HepG2 (cell line): ENCODE results near the gene FBXW4. TPM values are rescaled to one million over a fixed set of nuclear protein-coding genes. Genes with fewer than 3 reads are reported as not detected.

Source experiments
- ATAC-seq: fragments of 200-7000 bp; cut with Tn5 transposase; 3 replicates; pipeline ENCODE4 v1.9.1; 2020; ENCODE audit warnings: mild to moderate bottlenecking, moderate library complexity
- BruUV-seq: library from RNA; stranded (reverse); fragments of 400-500 nt; replicated peaks from 2 replicates; lab custom pipeline; 2021; lab: Mats Ljungman, UMichigan
- CTCF ChIA-PET: fragments of 300-600 bp; formaldehyde crosslinking; extraction: SDS; loops from one replicate; lab custom pipeline; 2021; ENCODE audit warnings: low total read pairs, inconsistent platforms, low intra/inter-chr PET ratio; lab: Yijun Ruan, JAX
- POLR2A ChIA-PET: fragments of 350-600 bp; sonication (Branson Sonifier 250); formaldehyde crosslinking; loops from one replicate; lab custom pipeline; 2020; ENCODE audit warnings: antibody characterized with exemption, inconsistent platforms; lab: Yijun Ruan, JAX
- DNase-seq: peaks from one replicate; pipeline ENCODE4 v3.0.0-alpha.2; 2015; ENCODE audit warnings: low spot score
- FAIRE-seq: peaks from 3 replicates; lab custom pipeline; 2011; peaks lifted over from hg19 to GRCh38; lab: Jason Lieb, UNC
- H2AFZ ChIP-seq: one replicate; pipeline ENCODE4 v1.6.1; 2011; ENCODE audit warnings: low read length, inconsistent platforms
- H3K27ac ChIP-seq: fragments of 300-600 bp; 3 replicates; pipeline ENCODE4 v1.8.0; 2011; ENCODE audit warnings: mixed run types, mild to moderate bottlenecking, mixed read lengths, low read length, inconsistent platforms; ENCODE audit not compliant: insufficient read depth; ENCODE audit errors: extremely low read length
- H3K27me3 ChIP-seq, 2 experiments: fragments of 200-600 bp in 1 of 2; 2 replicates in 1 of 2; 3 replicates in 1 of 2; pipeline versions ENCODE4 v1.6.0 to v1.8.0; 2011; ENCODE audit warnings: low read length in 2 of 2, mild to moderate bottlenecking in 2 of 2, moderate library complexity in 2 of 2, inconsistent platforms in 1 of 2; ENCODE audit not compliant: insufficient read depth in 2 of 2, control insufficient read depth in 1 of 2
- H3K36me3 ChIP-seq, 2 experiments: fragments of 200-600 bp in 1 of 2; replicated peaks in 1 of 2; 2 replicates in 1 of 2; 3 replicates in 1 of 2; pipeline versions ENCODE4 v1.5.1 to v1.8.0; 2011; ENCODE audit warnings: low read length in 2 of 2, inconsistent platforms in 1 of 2; ENCODE audit not compliant: insufficient read depth in 2 of 2, control insufficient read depth in 1 of 2
- H3K4me1 ChIP-seq: 2 replicates; pipeline ENCODE4 v1.5.1; 2012; ENCODE audit warnings: low read length, inconsistent platforms; ENCODE audit not compliant: insufficient read depth
- H3K4me2 ChIP-seq: 2 replicates; pipeline ENCODE4 v1.6.0; 2011; ENCODE audit warnings: low read depth, low read length, inconsistent platforms
- H3K4me3 ChIP-seq, 3 experiments: fragments of 200-600 bp in 1 of 3; sonication (generic), shearing (Covaris generic) in 1 of 3; replicated peaks in 1 of 3; 2 replicates each; pipeline ENCODE4 v1.5.1; 2011 to 2016; ENCODE audit warnings: low read length in 3 of 3, inconsistent platforms in 2 of 3, low read depth in 2 of 3, mild to moderate bottlenecking in 2 of 3, control low read depth in 1 of 3, mixed read lengths in 1 of 3; ENCODE audit not compliant: insufficient read depth in 1 of 3
- H3K79me2 ChIP-seq: one replicate; pipeline ENCODE4 v1.6.1; 2011; ENCODE audit warnings: low read length, inconsistent platforms; ENCODE audit not compliant: insufficient read depth
- H3K9ac ChIP-seq: 2 replicates; pipeline ENCODE4 v1.6.0; 2011; ENCODE audit warnings: mild to moderate bottlenecking, low read depth, low read length, inconsistent platforms; ENCODE audit not compliant: insufficient read depth
- H3K9me3 ChIP-seq: 2 replicates; pipeline ENCODE4 v1.5.1; 2012; ENCODE audit warnings: mild to moderate bottlenecking, low read length
- H4K20me1 ChIP-seq: 2 replicates; pipeline ENCODE4 v1.6.0; 2011; ENCODE audit warnings: inconsistent platforms, mild to moderate bottlenecking, low read length, moderate library complexity; ENCODE audit not compliant: insufficient read depth
- DDIT3 ChIP-seq: sonication (generic); formaldehyde crosslinking; IDR thresholded peaks from 2 replicates; pipeline ENCODE4 v1.4.0; 2020; ENCODE audit warnings: mild to moderate bottlenecking, missing genetic modification reagents
- DNMT1 ChIP-seq: sonication (generic); formaldehyde crosslinking; IDR thresholded peaks from 2 replicates; pipeline ENCODE4 v1.5.1; 2020; ENCODE audit warnings: mild to moderate bottlenecking, missing genetic modification reagents
- DNMT3B ChIP-seq: conservative IDR thresholded peaks from 2 replicates; pipeline ENCODE4 v1.6.1; 2016; ENCODE audit warnings: missing biosample characterization, control low read depth
- GZF1 ChIP-seq: sonication (generic); formaldehyde crosslinking; IDR thresholded peaks from 2 replicates; pipeline ENCODE4 v1.5.1; 2020; ENCODE audit warnings: mild to moderate bottlenecking, missing genetic modification reagents
- HNRNPUL1 ChIP-seq: fragments of 200-400 bp; formaldehyde crosslinking; IDR thresholded peaks from 2 replicates; pipeline ENCODE4 v1.6.1; 2017; ENCODE audit warnings: low read depth, mild to moderate bottlenecking, low read length, moderate library complexity
- NCOA1 ChIP-seq: sonication (generic); formaldehyde crosslinking; IDR thresholded peaks from 2 replicates; pipeline ENCODE4 v1.9.0; 2021; ENCODE audit warnings: missing genetic modification reagents
- NCOA5 ChIP-seq: sonication (generic); formaldehyde crosslinking; IDR thresholded peaks from 2 replicates; pipeline ENCODE4 v1.4.0; 2020; ENCODE audit warnings: missing genetic modification reagents
- PHF5A ChIP-seq: IDR thresholded peaks from one replicate; pipeline ENCODE4 v1.6.1; 2018; ENCODE audit warnings: low read depth, missing genetic modification reagents; ENCODE audit not compliant: unreplicated experiment
- SAP130 ChIP-seq: IDR thresholded peaks from 2 replicates; pipeline ENCODE4 v1.6.1; 2016; ENCODE audit warnings: low read depth
- SMARCC2 ChIP-seq: fragments of 450-650 bp; IDR thresholded peaks from 2 replicates; pipeline ENCODE4 v1.6.1; 2017; ENCODE audit warnings: antibody characterized with exemption, mild to moderate bottlenecking
- ZBTB20 ChIP-seq: sonication (generic); formaldehyde crosslinking; IDR thresholded peaks from 2 replicates; pipeline ENCODE4 v1.8.1; 2023; ENCODE audit warnings: missing genetic modification reagents, low read depth, mild to moderate bottlenecking, borderline replicate concordance
- ZHX1 ChIP-seq: sonication (generic); formaldehyde crosslinking; IDR thresholded peaks from 2 replicates; pipeline ENCODE4 v1.8.1; 2022; ENCODE audit warnings: low read depth, mild to moderate bottlenecking, missing genetic modification reagents
- ZNF160 ChIP-seq: sonication (generic); formaldehyde crosslinking; IDR thresholded peaks from 2 replicates; pipeline ENCODE4 v1.8.0; 2022; ENCODE audit warnings: mild to moderate bottlenecking, inconsistent platforms, missing genetic modification reagents
- ZNF232 ChIP-seq: sonication (generic); formaldehyde crosslinking; IDR thresholded peaks from 2 replicates; pipeline ENCODE4 v1.4.0; 2020; ENCODE audit warnings: missing genetic modification reagents, borderline replicate concordance
- ZNF383 ChIP-seq: sonication (generic); formaldehyde crosslinking; IDR thresholded peaks from 2 replicates; pipeline ENCODE4 v1.4.0; 2020; ENCODE audit warnings: missing genetic modification reagents, mild to moderate bottlenecking, borderline replicate concordance
- WGBS: methylation state at CpG from one replicate; pipeline ENCODE4 v1.1.6; 2017; ENCODE audit warnings: low lambda C conversion rate; 5-methylcytosine and 5-hydroxymethylcytosine counted together
- in situ Hi-C: cut with HindIII; loops from 2 replicates; pipeline ENCODE4 v1.10.0; 2017; ENCODE audit warnings: low pct_unique_long_range_greater_than_20kb; ENCODE audit not compliant: extremely low pct_ligation_motif_present
- intact Hi-C: fragments of 100-400 bp; cut with micrococcal nuclease; formaldehyde crosslinking; loops from one replicate; pipeline ENCODE4 v1.10.0; 2022; ENCODE audit not compliant: unreplicated experiment
- polyA plus RNA-seq, 8 experiments: library from polyadenylated mRNA; depleted of rRNA in 3 of 8; stranded (reverse) in 7 of 8; unstranded in 1 of 8; fragments of >200 nt; fragmentation: Illumina TruSeq in 4 of 8; extraction: Trizol in 4 of 8; gene quantifications; 2 replicates each; pipeline versions ENCODE4 v1.2.1 to v1.2.3, GENCODE V29; 2011 to 2016; ENCODE audit warnings: low read depth in 4 of 8, missing spikeins in 1 of 8, mixed read lengths in 1 of 8; ENCODE audit not compliant: insufficient read depth in 1 of 8
- total RNA-seq, 5 experiments: library from RNA; depleted of rRNA; stranded (reverse); fragments of >200 nt; fragmentation: Illumina TruSeq; extraction: Trizol; gene quantifications; 2 replicates each; pipeline ENCODE4 v1.2.3, GENCODE V29; 2016; ENCODE audit warnings: low read depth in 1 of 5
- TF ChIP-seq, protein P1 (sequence below): sonication (generic); formaldehyde crosslinking; IDR thresholded peaks from 2 replicates; pipeline ENCODE4 v1.4.0; 2020; ENCODE audit warnings: missing genetic modification reagents
- TF ChIP-seq, protein P2 (sequence below): sonication (generic); formaldehyde crosslinking; IDR thresholded peaks from 2 replicates; pipeline ENCODE4 v1.4.0; 2020; ENCODE audit warnings: mild to moderate bottlenecking, missing genetic modification reagents
- TF ChIP-seq, protein P3 (sequence below): sonication (generic); formaldehyde crosslinking; IDR thresholded peaks from 2 replicates; pipeline ENCODE4 v1.4.0; 2020; ENCODE audit warnings: missing genetic modification reagents, borderline replicate concordance

The FBXW4 gene
- total and polyA plus RNA-seq, 2 of the 13 experiments (the other 11 are each of a cell fraction or from before 2014, with no cell fraction given): 23.5 to 33.7 TPM

GRCh38 chr10:101623528-101623927, 71.4 kb downstream of the FBXW4 start (continued):
- TF ChIP-seq SAP130 (CRISPR knock-in tag): no peak
- TF ChIP-seq, protein P1, sequence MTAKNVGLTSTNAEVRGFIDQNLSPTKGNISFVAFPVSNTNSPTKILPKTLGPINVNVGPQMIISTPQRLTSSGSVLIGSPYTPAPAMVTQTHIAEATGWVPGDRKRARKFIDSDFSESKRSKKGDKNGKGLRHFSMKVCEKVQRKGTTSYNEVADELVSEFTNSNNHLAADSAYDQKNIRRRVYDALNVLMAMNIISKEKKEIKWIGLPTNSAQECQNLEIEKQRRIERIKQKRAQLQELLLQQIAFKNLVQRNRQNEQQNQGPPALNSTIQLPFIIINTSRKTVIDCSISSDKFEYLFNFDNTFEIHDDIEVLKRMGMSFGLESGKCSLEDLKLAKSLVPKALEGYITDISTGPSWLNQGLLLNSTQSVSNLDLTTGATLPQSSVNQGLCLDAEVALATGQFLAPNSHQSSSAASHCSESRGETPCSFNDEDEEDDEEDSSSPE: no peak

DNA sequence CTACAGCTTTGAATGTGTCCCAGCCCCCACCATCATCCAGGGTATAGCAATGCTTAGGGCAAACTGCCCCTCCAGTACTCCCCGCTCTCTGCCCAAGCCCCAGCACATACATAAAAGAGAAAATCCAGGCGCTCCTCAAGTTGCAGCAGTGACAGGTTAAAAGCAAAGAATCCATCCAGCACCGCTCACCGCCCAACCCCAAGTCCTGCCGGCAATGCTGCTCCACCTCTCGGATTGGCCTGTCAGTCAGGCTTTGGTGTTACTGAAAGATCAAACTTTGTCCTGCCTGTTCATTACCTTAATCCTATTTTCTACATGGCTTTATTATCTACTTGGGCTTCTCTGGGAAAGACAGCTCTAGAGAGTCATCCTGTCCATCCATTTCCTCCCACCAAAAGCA, 75.0 kb downstream of the FBXW4 start:
- Histone ChIP-seq H2AFZ (no peak overlapping the region), H3K9me3 (no peaks in the 10 kb centered on the region), H3K9ac (no peak overlapping the region), H3K4me1 (no peaks in the 10 kb centered on the region), H3K27me3 (no peaks in the 10 kb centered on the region), H3K79me2 (no peaks in the 10 kb centered on the region), H3K4me2 (no peak overlapping the region), H3K36me3 (peaks cover 3 to 15% of the 10 kb centered on the region in 2 experiments; a peak in 3 of 5 replicates), H3K4me3 (no peak overlapping the region), H3K27ac (no peak overlapping the region), H4K20me1 (no peaks in the 10 kb centered on the region)
- ATAC-seq (no peak), DNase-seq (no peak), FAIRE-seq (no peak)
- in situ Hi-C loops (no loop called here), intact Hi-C loops (no loop called here)
- WGBS: 95% methylated on average over 6 of the region's 6 CpGs
- BruUV-seq: no TSS peak
- POLR2A ChIA-PET: no interaction called here
- CTCF ChIA-PET: no interaction called here
- TF ChIP-seq ZNF383 (CRISPR knock-in tag): no peak
- TF ChIP-seq ZNF232 (CRISPR knock-in tag): no peak
- TF ChIP-seq DNMT3B (CRISPR knock-in tag): no peak
- TF ChIP-seq ZNF160 (CRISPR knock-in tag): no peak
- TF ChIP-seq SMARCC2: no peak
- no peak for TF ChIP-seq NCOA5 (CRISPR knock-in tag)
- TF ChIP-seq HNRNPUL1: no peak
- TF ChIP-seq ZBTB20 (CRISPR knock-in tag): no peak
- no peak for TF ChIP-seq DNMT1 (CRISPR knock-in tag)
- no peak for TF ChIP-seq PHF5A (CRISPR knock-in tag)
- no peak for TF ChIP-seq ZHX1 (CRISPR knock-in tag)
- no peak for TF ChIP-seq NCOA1 (CRISPR knock-in tag)
- TF ChIP-seq, protein P2, sequence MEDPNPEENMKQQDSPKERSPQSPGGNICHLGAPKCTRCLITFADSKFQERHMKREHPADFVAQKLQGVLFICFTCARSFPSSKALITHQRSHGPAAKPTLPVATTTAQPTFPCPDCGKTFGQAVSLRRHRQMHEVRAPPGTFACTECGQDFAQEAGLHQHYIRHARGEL (CRISPR knock-in tag): no peak
- TF ChIP-seq, protein P3, sequence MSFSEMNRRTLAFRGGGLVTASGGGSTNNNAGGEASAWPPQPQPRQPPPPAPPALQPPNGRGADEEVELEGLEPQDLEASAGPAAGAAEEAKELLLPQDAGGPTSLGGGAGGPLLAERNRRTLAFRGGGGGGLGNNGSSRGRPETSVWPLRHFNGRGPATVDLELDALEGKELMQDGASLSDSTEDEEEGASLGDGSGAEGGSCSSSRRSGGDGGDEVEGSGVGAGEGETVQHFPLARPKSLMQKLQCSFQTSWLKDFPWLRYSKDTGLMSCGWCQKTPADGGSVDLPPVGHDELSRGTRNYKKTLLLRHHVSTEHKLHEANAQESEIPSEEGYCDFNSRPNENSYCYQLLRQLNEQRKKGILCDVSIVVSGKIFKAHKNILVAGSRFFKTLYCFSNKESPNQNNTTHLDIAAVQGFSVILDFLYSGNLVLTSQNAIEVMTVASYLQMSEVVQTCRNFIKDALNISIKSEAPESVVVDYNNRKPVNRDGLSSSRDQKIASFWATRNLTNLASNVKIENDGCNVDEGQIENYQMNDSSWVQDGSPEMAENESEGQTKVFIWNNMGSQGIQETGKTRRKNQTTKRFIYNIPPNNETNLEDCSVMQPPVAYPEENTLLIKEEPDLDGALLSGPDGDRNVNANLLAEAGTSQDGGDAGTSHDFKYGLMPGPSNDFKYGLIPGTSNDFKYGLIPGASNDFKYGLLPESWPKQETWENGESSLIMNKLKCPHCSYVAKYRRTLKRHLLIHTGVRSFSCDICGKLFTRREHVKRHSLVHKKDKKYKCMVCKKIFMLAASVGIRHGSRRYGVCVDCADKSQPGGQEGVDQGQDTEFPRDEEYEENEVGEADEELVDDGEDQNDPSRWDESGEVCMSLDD (CRISPR knock-in tag): no peak
- no peak for TF ChIP-seq GZF1 (CRISPR knock-in tag)
- TF ChIP-seq DDIT3: no peak
